ENCODE results near the gene CTDNEP1.

The CTDNEP1 gene

GRCh38 chr17:7233701-7234082 is 17.8 kb downstream of the CTDNEP1 start:
- Histone ChIP-seq H3K27ac (peak overlapping the region; percentile 81), H3K4me3 (peak overlapping the region; percentile 85), H3K4me1 (peaks cover 52% of the 10 kb centered on the region), H3K9ac (peak overlapping the region; percentile 92), H4K20me1 (peaks cover 73% of the 10 kb centered on the region), H3K36me3 (peaks cover 51% of the 10 kb centered on the region), H3K27me3 (no peaks in the 10 kb centered on the region), H3K4me2 (peak overlapping the region; percentile 97), H3K9me3 (no peaks in the 10 kb centered on the region)
- no peak for TF ChIP-seq Cebpa-rat (IDR thresholded peaks at IDR 0.05)

- Histone ChIP-seq H3K9ac (peak overlapping the region; percentile 92; the same call in 1 of the 2 replicates), H3K27ac (no peak overlapping the region), H3K9me3 (no peaks in the 10 kb centered on the region), H3K4me2 (peak overlapping the region; percentile 97), H3K4me3 (no peak overlapping the region; the same call in 1 of the 2 replicates), H4K20me1 (peaks cover 72% of the 10 kb centered on the region), H3K36me3 (peaks cover 64% of the 10 kb centered on the region), H3K4me1 (peaks cover 47% of the 10 kb centered on the region), H3K27me3 (no peaks in the 10 kb centered on the region)
- no peak for TF ChIP-seq Cebpa-rat (IDR thresholded peaks at IDR 0.05)
These were observed 19.4 kb downstream of the CTDNEP1 start for GRCh38 chr17:7232114-7232513.

DNA sequence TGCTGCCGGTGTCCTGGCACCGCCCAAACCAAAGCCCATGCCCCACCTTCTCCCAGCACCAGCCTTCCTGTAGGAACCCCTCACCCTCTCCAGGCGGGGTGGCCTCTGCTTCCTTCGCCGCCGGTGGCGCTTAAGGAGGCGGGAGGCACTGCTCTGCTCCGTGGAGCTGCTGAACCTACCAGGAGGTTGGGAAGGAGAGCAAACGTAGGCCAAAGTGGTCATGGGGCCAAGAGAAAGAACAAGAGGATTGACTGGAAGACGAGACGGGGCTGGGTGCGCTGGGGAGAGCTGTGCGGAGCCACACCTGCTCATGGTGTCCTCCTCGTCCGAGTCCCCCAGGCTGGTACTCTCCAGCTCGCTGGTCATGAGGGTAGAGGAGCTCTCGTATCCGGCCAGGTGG is 22.0 kb downstream of the CTDNEP1 start:
- no peak overlapping the region for H3K4me2 ChIP-seq
- H3K9me3 ChIP-seq = no peaks in the 10 kb centered on the region
- no peak overlapping the region for H3K9ac ChIP-seq
- no peak overlapping the region for H3K27ac ChIP-seq
- peaks cover 66% of the 10 kb centered on the region for H3K36me3 ChIP-seq
- peaks cover 21% of the 10 kb centered on the region for H3K4me1 ChIP-seq
- peaks cover 60% of the 10 kb centered on the region for H4K20me1 ChIP-seq
- no peak for TF ChIP-seq Cebpa-rat (IDR thresholded peaks at IDR 0.05)
- no peaks in the 10 kb centered on the region for H3K27me3 ChIP-seq
- no peak overlapping the region for H3K4me3 ChIP-seq

- Histone ChIP-seq H3K4me2 (no peak overlapping the region), H3K27me3 (no peaks in the 10 kb centered on the region), H3K9ac (no peak overlapping the region), H3K36me3 (peaks cover 71% of the 10 kb centered on the region), H3K4me3 (no peak overlapping the region), H3K9me3 (no peaks in the 10 kb centered on the region), H4K20me1 (peaks cover 63% of the 10 kb centered on the region), H3K27ac (no peak overlapping the region), H3K4me1 (peaks cover 21% of the 10 kb centered on the region)
- TF ChIP-seq Cebpa-rat (IDR thresholded peaks at IDR 0.05) = no peak
These were observed 22.6 kb downstream of the CTDNEP1 start for GRCh38 chr17:7228920-7229319.

- H3K36me3 ChIP-seq = peaks cover 90% of the 10 kb centered on the region
- no peak for TF ChIP-seq Cebpa-rat (IDR thresholded peaks at IDR 0.05)
- no peak overlapping the region for H3K4me3 ChIP-seq
- no peak overlapping the region for H3K4me2 ChIP-seq
- peaks cover 66% of the 10 kb centered on the region for H4K20me1 ChIP-seq
- no peak overlapping the region for H3K9ac ChIP-seq
- H3K27me3 ChIP-seq = no peaks in the 10 kb centered on the region
- H3K27ac ChIP-seq = no peak overlapping the region
- H3K4me1 ChIP-seq = peaks cover 11% of the 10 kb centered on the region
- H3K9me3 ChIP-seq = no peaks in the 10 kb centered on the region
These were observed 24.5 kb downstream of the CTDNEP1 start for GRCh38 chr17:7226721-7227710.

DNA sequence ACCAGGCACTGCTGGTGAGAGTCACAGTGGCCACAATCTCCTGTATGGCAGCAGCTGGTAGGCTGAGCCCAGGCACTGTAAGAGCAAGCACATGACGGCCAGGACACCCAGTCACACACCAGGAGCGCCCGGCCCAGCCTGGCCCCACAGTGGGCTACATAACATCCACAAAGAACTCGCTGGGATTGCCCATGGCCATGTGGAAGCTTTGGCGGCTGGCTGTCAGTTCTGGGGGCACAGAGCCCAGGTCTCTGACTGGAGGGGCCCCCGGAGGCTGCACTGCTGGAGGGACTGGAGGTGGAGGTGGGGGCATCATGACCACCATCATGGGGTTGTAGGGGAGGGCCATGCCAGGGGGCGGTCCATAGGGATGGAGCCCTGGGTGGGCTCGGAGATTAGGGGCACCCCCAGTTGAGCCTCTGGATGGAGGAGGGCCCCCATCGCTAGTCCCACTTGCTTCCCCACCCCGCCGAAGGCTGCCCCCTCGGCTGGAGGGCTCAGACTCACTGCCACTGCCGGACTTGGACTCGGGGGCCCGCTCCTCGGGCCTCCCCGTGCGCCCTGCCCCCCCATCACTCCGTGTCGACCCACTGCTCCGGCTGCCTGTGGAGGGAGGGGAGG is 25.7 kb downstream of the CTDNEP1 start:
- Histone ChIP-seq H3K4me1 (peaks cover 18% of the 10 kb centered on the region), H4K20me1 (peaks cover 66% of the 10 kb centered on the region), H3K27ac (no peak overlapping the region), H3K27me3 (no peaks in the 10 kb centered on the region), H3K9ac (0 out of 2 replicates have a peak overlapping the region, but pooled peaks have one; percentile 10), H3K9me3 (no peaks in the 10 kb centered on the region), H3K4me2 (no peak overlapping the region), H3K4me3 (no peak overlapping the region), H3K36me3 (peaks cover 97% of the 10 kb centered on the region)
- no peak for TF ChIP-seq Cebpa-rat (IDR thresholded peaks at IDR 0.05)

- no peak for TF ChIP-seq Cebpa-rat (IDR thresholded peaks at IDR 0.05)
- Histone ChIP-seq H3K27ac (no peak overlapping the region), H3K36me3 (peaks cover 86% of the 10 kb centered on the region), H3K4me2 (no peak overlapping the region), H3K9ac (no peak overlapping the region), H4K20me1 (peaks cover 65% of the 10 kb centered on the region), H3K27me3 (no peaks in the 10 kb centered on the region), H3K9me3 (no peaks in the 10 kb centered on the region), H3K4me3 (no peak overlapping the region), H3K4me1 (peaks cover 24% of the 10 kb centered on the region)
These were observed 26.8 kb downstream of the CTDNEP1 start for GRCh38 chr17:7224661-7225111.

GRCh38 chr17:7224110-7224509 is 27.4 kb downstream of the CTDNEP1 start:
- H4K20me1 ChIP-seq = peaks cover 61% of the 10 kb centered on the region
- no peak overlapping the region for H3K27ac ChIP-seq
- H3K9me3 ChIP-seq = no peaks in the 10 kb centered on the region
- TF ChIP-seq Cebpa-rat (IDR thresholded peaks at IDR 0.05) = no peak
- H3K4me3 ChIP-seq = no peak overlapping the region
- peaks cover 80% of the 10 kb centered on the region for H3K36me3 ChIP-seq
- no peaks in the 10 kb centered on the region for H3K27me3 ChIP-seq
- H3K9ac ChIP-seq = no peak overlapping the region
- H3K4me2 ChIP-seq = no peak overlapping the region
- H3K4me1 ChIP-seq = peaks cover 30% of the 10 kb centered on the region

DNA sequence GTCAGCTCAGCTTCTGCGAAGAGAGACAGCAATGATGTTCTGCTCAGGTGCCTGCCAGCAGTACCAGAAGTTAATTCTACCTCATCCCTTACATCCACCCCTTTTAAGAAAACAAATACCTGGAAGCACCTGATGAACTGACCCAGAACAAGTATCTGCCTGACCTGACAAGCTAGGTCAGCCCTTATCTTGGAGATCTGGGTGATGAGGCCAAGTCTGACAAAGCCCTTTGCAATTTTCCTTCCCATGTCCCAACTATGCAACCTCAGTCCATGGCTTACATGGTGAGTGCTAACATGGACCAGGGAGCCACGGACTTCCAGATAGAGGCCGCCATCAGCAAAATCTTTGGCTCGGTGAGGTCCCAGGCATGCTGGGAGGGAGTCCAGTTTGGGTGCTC is 28.2 kb downstream of the CTDNEP1 start:
- Histone ChIP-seq H3K4me2 (no peak overlapping the region), H3K4me3 (no peak overlapping the region), H3K27me3 (no peaks in the 10 kb centered on the region), H3K9ac (peak overlapping the region; percentile 39; the same call in 1 of the 2 replicates), H4K20me1 (peaks cover 61% of the 10 kb centered on the region), H3K9me3 (no peaks in the 10 kb centered on the region), H3K36me3 (peaks cover 73% of the 10 kb centered on the region), H3K27ac (no peak overlapping the region), H3K4me1 (peaks cover 37% of the 10 kb centered on the region)
- TF ChIP-seq Cebpa-rat (IDR thresholded peaks at IDR 0.05) = no peak

GRCh38 chr17:7222972-7223292 is 28.6 kb downstream of the CTDNEP1 start:
- H3K27me3 ChIP-seq = no peaks in the 10 kb centered on the region
- H3K27ac ChIP-seq = no peak overlapping the region
- peaks cover 68% of the 10 kb centered on the region for H3K36me3 ChIP-seq
- H3K4me1 ChIP-seq = peaks cover 42% of the 10 kb centered on the region
- no peak for TF ChIP-seq Cebpa-rat (IDR thresholded peaks at IDR 0.05)
- H3K9me3 ChIP-seq = no peaks in the 10 kb centered on the region
- H4K20me1 ChIP-seq = peaks cover 61% of the 10 kb centered on the region
- H3K4me2 ChIP-seq = no peak overlapping the region
- peak overlapping the region; percentile 39; the same call in 1 of the 2 replicates for H3K9ac ChIP-seq
- no peak overlapping the region for H3K4me3 ChIP-seq
